ENCODE data around the gene KRT83.

The KRT83 gene

GRCh38 chr12:52324153-52324444 lies 2.9 kb upstream of the KRT83 start:
- Histone ChIP-seq H3K4me3 (ENCODE audit: insufficient read depth, low read length, poor library complexity, severe bottlenecking) (no peak overlapping the region), H3K9me3 (ENCODE audit: insufficient read depth, low read length) (no peaks in the 10 kb centered on the region), H4K20me1 (ENCODE audit: low read depth, low read length) (no peaks in the 10 kb centered on the region), H3K27ac (ENCODE audit: low read depth, low read length) (no peak overlapping the region), H2AFZ (ENCODE audit: low read depth, low read length, severe bottlenecking) (no peak overlapping the region), H3K9me2 (replicated peaks; ENCODE audit: insufficient read depth, low read length) (no peaks in the 10 kb centered on the region), H3K9ac (ENCODE audit: low read length) (no peak overlapping the region), H3K4me2 (ENCODE audit: low read depth, low read length, poor library complexity, severe bottlenecking) (no peak overlapping the region), H3K27me3 (ENCODE audit: low read length) (no peaks in the 10 kb centered on the region), H3F3A (ENCODE audit: insufficient read depth) (no peaks in the 10 kb centered on the region), H3K36me3 (ENCODE audit: low read length) (no peaks in the 10 kb centered on the region), H3K79me2 (ENCODE audit: insufficient read depth, low read length) (no peaks in the 10 kb centered on the region)
- TF ChIP-seq, protein P1, sequence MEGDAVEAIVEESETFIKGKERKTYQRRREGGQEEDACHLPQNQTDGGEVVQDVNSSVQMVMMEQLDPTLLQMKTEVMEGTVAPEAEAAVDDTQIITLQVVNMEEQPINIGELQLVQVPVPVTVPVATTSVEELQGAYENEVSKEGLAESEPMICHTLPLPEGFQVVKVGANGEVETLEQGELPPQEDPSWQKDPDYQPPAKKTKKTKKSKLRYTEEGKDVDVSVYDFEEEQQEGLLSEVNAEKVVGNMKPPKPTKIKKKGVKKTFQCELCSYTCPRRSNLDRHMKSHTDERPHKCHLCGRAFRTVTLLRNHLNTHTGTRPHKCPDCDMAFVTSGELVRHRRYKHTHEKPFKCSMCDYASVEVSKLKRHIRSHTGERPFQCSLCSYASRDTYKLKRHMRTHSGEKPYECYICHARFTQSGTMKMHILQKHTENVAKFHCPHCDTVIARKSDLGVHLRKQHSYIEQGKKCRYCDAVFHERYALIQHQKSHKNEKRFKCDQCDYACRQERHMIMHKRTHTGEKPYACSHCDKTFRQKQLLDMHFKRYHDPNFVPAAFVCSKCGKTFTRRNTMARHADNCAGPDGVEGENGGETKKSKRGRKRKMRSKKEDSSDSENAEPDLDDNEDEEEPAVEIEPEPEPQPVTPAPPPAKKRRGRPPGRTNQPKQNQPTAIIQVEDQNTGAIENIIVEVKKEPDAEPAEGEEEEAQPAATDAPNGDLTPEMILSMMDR (IDR thresholded peaks at IDR 0.05; ENCODE audit: insufficient read depth, low read length, poor library complexity, severe bottlenecking), result no peak
- TF ChIP-seq EZH2phosphoT487 (conservative IDR thresholded peaks at IDR 0.05; ENCODE audit: low read length), result no peak

- TF ChIP-seq EZH2phosphoT487 (conservative IDR thresholded peaks at IDR 0.05; ENCODE audit: low read length), result no peak
- TF ChIP-seq, protein P1 (IDR thresholded peaks at IDR 0.05; ENCODE audit: insufficient read depth, low read length, poor library complexity, severe bottlenecking), result no peak
- Histone ChIP-seq H3K36me3 (ENCODE audit: low read length) (no peaks in the 10 kb centered on the region), H3K27me3 (ENCODE audit: low read length) (no peaks in the 10 kb centered on the region), H3F3A (ENCODE audit: insufficient read depth) (no peaks in the 10 kb centered on the region), H3K27ac (ENCODE audit: low read depth, low read length) (no peak overlapping the region), H2AFZ (ENCODE audit: low read depth, low read length, severe bottlenecking) (no peak overlapping the region), H3K9me2 (replicated peaks; ENCODE audit: insufficient read depth, low read length) (no peaks in the 10 kb centered on the region), H3K79me2 (ENCODE audit: insufficient read depth, low read length) (no peaks in the 10 kb centered on the region), H3K4me2 (ENCODE audit: low read depth, low read length, poor library complexity, severe bottlenecking) (no peak overlapping the region), H4K20me1 (ENCODE audit: low read depth, low read length) (no peaks in the 10 kb centered on the region), H3K9me3 (ENCODE audit: insufficient read depth, low read length) (no peaks in the 10 kb centered on the region), H3K4me3 (ENCODE audit: insufficient read depth, low read length, poor library complexity, severe bottlenecking) (no peak overlapping the region), H3K9ac (ENCODE audit: low read length) (no peak overlapping the region)
Measured at GRCh38 chr12:52323416-52324152, 2.4 kb upstream of the KRT83 start.

- no peak for TF ChIP-seq EZH2phosphoT487 (conservative IDR thresholded peaks at IDR 0.05; ENCODE audit: low read length)
- TF ChIP-seq, protein P1 (IDR thresholded peaks at IDR 0.05; ENCODE audit: insufficient read depth, low read length, poor library complexity, severe bottlenecking), result no peak
- Histone ChIP-seq H3K27ac (ENCODE audit: low read depth, low read length) (no peak overlapping the region), H3K27me3 (ENCODE audit: low read length) (no peaks in the 10 kb centered on the region)
Measured at GRCh38 chr12:52323001-52323400, 1.8 kb upstream of the KRT83 start.

More at GRCh38 chr12:52323001-52323400, 1.8 kb upstream of the KRT83 start:
- Histone ChIP-seq H3K4me2 (ENCODE audit: low read depth, low read length, poor library complexity, severe bottlenecking) (no peak overlapping the region), H2AFZ (ENCODE audit: low read depth, low read length, severe bottlenecking) (no peak overlapping the region), H3K79me2 (ENCODE audit: insufficient read depth, low read length) (no peaks in the 10 kb centered on the region), H3K36me3 (ENCODE audit: low read length) (no peaks in the 10 kb centered on the region), H3F3A (ENCODE audit: insufficient read depth) (no peaks in the 10 kb centered on the region), H3K9me2 (replicated peaks; ENCODE audit: insufficient read depth, low read length) (no peaks in the 10 kb centered on the region), H3K9me3 (ENCODE audit: insufficient read depth, low read length) (no peaks in the 10 kb centered on the region), H3K4me3 (ENCODE audit: insufficient read depth, low read length, poor library complexity, severe bottlenecking) (no peak overlapping the region), H4K20me1 (ENCODE audit: low read depth, low read length) (no peaks in the 10 kb centered on the region), H3K9ac (ENCODE audit: low read length) (no peak overlapping the region)
